CD4-positive, alpha-beta memory T cell (primary cell): Measurements from ENCODE around the gene TMEM184B. TPM values are rescaled to one million over a fixed set of nuclear protein-coding genes. Genes with fewer than 3 reads are reported as not detected.

Experiments used
- CTCF ChIA-PET: fragments of 350-600 bp; sonication (Branson Sonifier 250); formaldehyde crosslinking; loops from one replicate; lab custom pipeline; 2021; ENCODE audit warnings: inconsistent platforms; ENCODE audit not compliant: partially characterized antibody; lab: Charles Lee
- POLR2A ChIA-PET: fragments of 350-600 bp; sonication (Branson Sonifier 250); formaldehyde crosslinking; loops from one replicate; lab custom pipeline; 2021; ENCODE audit not compliant: partially characterized antibody; lab: Charles Lee
- DNase-seq, 5 donors: peaks; one replicate each; pipeline versions ENCODE4 v3.0.0 to v3.0.0-alpha.2; 2020 to 2022; ENCODE audit warnings: mixed read lengths in 1 of 5
- H3K27ac ChIP-seq: one replicate; pipeline ENCODE4 v1.7.0; 2013; ENCODE audit warnings: low read depth, low read length
- H3K27me3 ChIP-seq: 2 replicates; pipeline ENCODE4 v1.7.0; 2013; ENCODE audit warnings: mild to moderate bottlenecking, low read length, moderate library complexity; ENCODE audit not compliant: insufficient read depth
- H3K36me3 ChIP-seq: 2 replicates; pipeline ENCODE4 v1.7.0; 2013; ENCODE audit warnings: mild to moderate bottlenecking, low read length, moderate library complexity; ENCODE audit not compliant: insufficient read depth
- H3K4me1 ChIP-seq: 2 replicates; pipeline ENCODE4 v1.7.0; 2013; ENCODE audit warnings: mild to moderate bottlenecking, low read length, moderate library complexity; ENCODE audit not compliant: insufficient read depth
- H3K4me3 ChIP-seq, 2 donors: one replicate each; pipeline ENCODE4 v1.7.0; 2013; ENCODE audit warnings: low read length in 2 of 2, mild to moderate bottlenecking in 1 of 2
- H3K9me3 ChIP-seq, 2 donors: one replicate each; pipeline ENCODE4 v1.7.0; 2013; ENCODE audit warnings: low read length in 2 of 2, control low read depth in 1 of 2; ENCODE audit not compliant: control insufficient read depth in 1 of 2
- H3K27ac Mint-ChIP-seq, 7 donors: one replicate each; pipeline ENCODE4 v1.8.0; 2020 to 2021; ENCODE audit warnings: mixed read lengths in 7 of 7, mild to moderate bottlenecking in 6 of 7, inconsistent platforms in 3 of 7, moderate library complexity in 3 of 7
- H3K27me3 Mint-ChIP-seq, 2 donors: one replicate each; pipeline ENCODE4 v1.8.0; 2020 to 2021; ENCODE audit warnings: mixed read lengths in 2 of 2
- H3K36me3 Mint-ChIP-seq, 2 donors: one replicate each; pipeline ENCODE4 v1.8.0; 2020 to 2021; ENCODE audit warnings: mixed read lengths in 2 of 2, inconsistent platforms in 1 of 2, mild to moderate bottlenecking in 1 of 2
- H3K4me1 Mint-ChIP-seq, 4 donors: one replicate each; pipeline ENCODE4 v1.8.0; 2020 to 2021; ENCODE audit warnings: mixed read lengths in 4 of 4, mild to moderate bottlenecking in 1 of 4
- H3K4me3 Mint-ChIP-seq, 8 donors: one replicate each; pipeline ENCODE4 v1.8.0; 2020 to 2021; ENCODE audit warnings: mixed read lengths in 8 of 8, mild to moderate bottlenecking in 7 of 8, moderate library complexity in 6 of 8, inconsistent platforms in 3 of 8
- H3K9me3 Mint-ChIP-seq, 8 donors: one replicate each; pipeline ENCODE4 v1.8.0; 2020 to 2021; ENCODE audit warnings: mixed read lengths in 8 of 8, mild to moderate bottlenecking in 5 of 8, inconsistent platforms in 3 of 8, moderate library complexity in 1 of 8
- intact Hi-C: fragments of 100-400 bp; cut with micrococcal nuclease; formaldehyde crosslinking; loops from one replicate; pipeline ENCODE4 v1.15.1; 2023
- polyA plus RNA-seq, 2 donors: library from polyadenylated mRNA; unstranded; fragments of 300-500 nt; fragmentation: Illumina TruSeq; gene quantifications; one replicate each; pipeline ENCODE4 v1.2.3, GENCODE V29; 2021
- total RNA-seq, 2 experiments: library from RNA; stranded (reverse); gene quantifications; one replicate each; pipeline ENCODE4 v1.2.3, GENCODE V29; 2021

TMEM184B gene
- total and polyA plus RNA-seq, 4 experiments from 2014 or later, result 9.0 to 36.6 (median 29.7) TPM

- ChIA-PET CTCF (interaction anchor here (3.2 kb wide), 1 partner anchor 13 kb away, joined by 13 read pairs; no protein-coding TSS in a partner anchor), POLR2A (interaction anchor here (1.6 to 4.3 kb wide), 6 partner anchors 9 to 58 kb away, joined by 4 to 72 read pairs (median 16); partner anchors contain the start of gene PLA2G6)
- H3K9me3 ChIP-seq, result no peaks in the 10 kb centered on the region
- Mint-ChIP-seq H3K27ac (peak overlapping the region; percentile 78 to 96 (median 88)), H3K9me3 (no peaks in the 10 kb centered on the region), H3K4me3 (peak overlapping the region; percentile 87 to 93 (median 90)), H3K36me3 (peaks cover 0 to 7% of the 10 kb centered on the region in 2 donors), H3K4me1 (peaks cover 18 to 47% (median 26%) of the 10 kb centered on the region in 4 donors), H3K27me3 (no peaks in the 10 kb centered on the region)
- no peaks in the 10 kb centered on the region for H3K27me3 ChIP-seq
- H3K27ac ChIP-seq, result peak overlapping the region; percentile 81
- DNase-seq, result peak; percentile 56 to 78 (median 64)
- peak overlapping the region; percentile 80 to 90 for H3K4me3 ChIP-seq
- peaks cover 32% of the 10 kb centered on the region for H3K4me1 ChIP-seq
- intact Hi-C loops, result loop anchor here (1.0 to 5.0 kb wide), 2 partner anchors 12 to 115 kb away; partner anchors contain the start of gene CSNK1E
- H3K36me3 ChIP-seq, result no peaks in the 10 kb centered on the region
Observed at GRCh38 chr22:38202437-38203089, 70.2 kb downstream of the TMEM184B start.

DNA sequence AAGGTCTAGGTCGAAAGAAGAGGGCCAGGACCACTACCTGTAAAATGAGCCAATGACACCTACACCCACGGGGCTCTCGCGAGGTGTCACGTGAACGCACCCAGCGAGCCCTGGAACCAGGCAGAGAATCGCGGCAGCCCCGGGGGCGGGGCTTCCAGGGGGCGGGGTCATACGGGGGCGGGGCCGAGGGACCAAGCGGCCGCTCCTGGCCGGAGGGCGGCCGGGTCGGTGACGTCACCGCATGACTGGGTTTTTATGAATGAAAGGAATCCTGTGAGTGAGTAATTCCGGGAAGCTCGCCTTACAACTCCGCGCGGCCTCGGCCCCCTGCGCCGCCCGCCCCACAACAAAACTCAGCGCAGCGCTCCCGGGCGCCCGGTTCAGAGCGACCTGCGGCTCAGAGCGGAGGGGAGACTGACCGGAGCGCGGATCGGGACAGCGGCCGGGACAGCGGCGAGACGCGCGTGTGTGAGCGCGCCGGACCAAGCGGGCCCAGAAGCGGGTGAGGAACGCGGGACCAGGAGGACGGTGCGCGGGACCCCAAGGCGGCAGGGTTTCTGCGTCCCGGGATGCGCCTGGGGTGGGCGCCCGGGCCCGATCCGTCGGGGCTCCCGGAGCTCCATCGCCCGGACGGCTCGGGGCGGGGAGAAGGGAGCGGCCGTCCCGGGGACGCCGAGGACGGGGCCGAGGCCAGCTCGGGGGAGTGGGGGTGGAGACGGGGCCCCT, 70.9 kb downstream of the TMEM184B start, which contains the start of gene MAFF:
Gene MAFF, plus strand, starts transcription at position 284 of the 726 bp plus-strand sequence. CDS start 11,860 bp downstream, outside the sequence.
- peak within 1 kb of the TSS; percentile 80 to 90 for H3K4me3 ChIP-seq
- ChIA-PET CTCF (interaction anchor here (3.2 kb wide), 1 partner anchor 13 kb away, joined by 13 read pairs; no protein-coding TSS in a partner anchor), POLR2A (interaction anchor here (0.6 to 4.3 kb wide), 8 partner anchors 9 to 65 kb away, joined by 3 to 72 read pairs (median 8); partner anchors contain the start of gene PLA2G6)
- H3K4me1 ChIP-seq, result peaks cover 32% of the 10 kb centered on the region
- Mint-ChIP-seq H3K27ac (peak within 1 kb of the TSS; percentile 90 to 98 (median 97)), H3K27me3 (no peaks in the 10 kb centered on the region), H3K9me3 (no peaks in the 10 kb centered on the region), H3K36me3 (peaks cover 0 to 7% of the 10 kb centered on the region in 2 donors), H3K4me3 (peak within 1 kb of the TSS; percentile 87 to 93 (median 90)), H3K4me1 (peaks cover 18 to 47% (median 26%) of the 10 kb centered on the region in 4 donors)
- peak; percentile 77 to 93 (median 80) for DNase-seq
- no peaks in the 10 kb centered on the region for H3K9me3 ChIP-seq
- no peaks in the 10 kb centered on the region for H3K27me3 ChIP-seq
- peak within 1 kb of the TSS; percentile 81 for H3K27ac ChIP-seq
- intact Hi-C loops, result loop anchor here (1.0 to 5.0 kb wide), 3 partner anchors 12 to 115 kb away; partner anchors contain the start of genes CSNK1E and PLA2G6
- no peaks in the 10 kb centered on the region for H3K36me3 ChIP-seq

GRCh38 chr22:38201371-38201710, 71.5 kb downstream of the TMEM184B start:
- Histone ChIP-seq H3K27ac (peak overlapping the region; percentile 81), H3K27me3 (no peaks in the 10 kb centered on the region), H3K4me1 (peaks cover 32% of the 10 kb centered on the region), H3K36me3 (no peaks in the 10 kb centered on the region), H3K9me3 (no peaks in the 10 kb centered on the region), H3K4me3 (peak overlapping the region in 1 of 2 donors; percentile 80)
- DNase-seq, result no peak
- H3K4me1 Mint-ChIP-seq, result peaks cover 18 to 47% (median 26%) of the 10 kb centered on the region in 4 donors
- H3K27me3 Mint-ChIP-seq, result no peaks in the 10 kb centered on the region
- peaks cover 0 to 7% of the 10 kb centered on the region in 2 donors for H3K36me3 Mint-ChIP-seq
- ChIA-PET POLR2A (interaction anchor here (0.6 to 4.3 kb wide), 8 partner anchors 9 to 66 kb away, joined by 3 to 72 read pairs (median 8); partner anchors contain the start of gene PLA2G6), CTCF (interaction anchor here (3.2 kb wide), 1 partner anchor 14 kb away, joined by 13 read pairs; no protein-coding TSS in a partner anchor)
- H3K4me3 Mint-ChIP-seq, result peak overlapping the region; percentile 79 to 91 (median 86)
- H3K27ac Mint-ChIP-seq, result peak overlapping the region; percentile 90 to 98 (median 97)
- no peaks in the 10 kb centered on the region for H3K9me3 Mint-ChIP-seq
- intact Hi-C loops, result loop anchor here (1.0 to 5.0 kb wide), 2 partner anchors 20 to 116 kb away; partner anchors contain the start of genes CSNK1E and PLA2G6

- H3K4me3 Mint-ChIP-seq, result peak overlapping the region in 2 of 8 donors; percentile 29 to 32
- peaks cover 32% of the 10 kb centered on the region for H3K4me1 ChIP-seq
Observed at GRCh38 chr22:38199826-38200559, 72.8 kb downstream of the TMEM184B start.

GRCh38 chr22:38196791-38197419, 75.9 kb downstream of the TMEM184B start:
- H3K36me3 Mint-ChIP-seq, result peaks cover 0 to 7% of the 10 kb centered on the region in 2 donors
- Histone ChIP-seq H3K4me3 (no peak overlapping the region), H3K36me3 (no peaks in the 10 kb centered on the region), H3K9me3 (no peaks in the 10 kb centered on the region), H3K27ac (no peak overlapping the region), H3K4me1 (peaks cover 11% of the 10 kb centered on the region), H3K27me3 (no peaks in the 10 kb centered on the region)
- no peak overlapping the region for H3K4me3 Mint-ChIP-seq
- ChIA-PET CTCF (no interaction called here), POLR2A (no interaction called here)
- H3K27ac Mint-ChIP-seq, result no peak overlapping the region
- no peaks in the 10 kb centered on the region for H3K27me3 Mint-ChIP-seq
- DNase-seq, result peak in 1 of 5 donors; percentile 13
- intact Hi-C loops, result no loop called here
- H3K4me1 Mint-ChIP-seq, result peaks cover 10 to 17% (median 11%) of the 10 kb centered on the region in 4 donors
- no peaks in the 10 kb centered on the region for H3K9me3 Mint-ChIP-seq

More at GRCh38 chr22:38199826-38200559, 72.8 kb downstream of the TMEM184B start:
- no peaks in the 10 kb centered on the region for H3K27me3 ChIP-seq
- H3K27me3 Mint-ChIP-seq, result no peaks in the 10 kb centered on the region
- peaks cover 0 to 7% of the 10 kb centered on the region in 2 donors for H3K36me3 Mint-ChIP-seq
- peak in 1 of 5 donors; percentile 11 for DNase-seq
- intact Hi-C loops, result loop anchor here (5.0 kb wide), 1 partner anchor 117 kb away; the partner anchor contains the start of gene CSNK1E
- no peaks in the 10 kb centered on the region for H3K9me3 Mint-ChIP-seq
- H3K36me3 ChIP-seq, result no peaks in the 10 kb centered on the region
- peak overlapping the region in 4 of 7 donors; percentile 30 to 97 (median 66) for H3K27ac Mint-ChIP-seq
- POLR2A ChIA-PET, result interaction anchor here (3.0 kb wide), 1 partner anchor 19 kb away, joined by 38 read pairs; the partner anchor contains the start of gene PLA2G6
- no peak overlapping the region for H3K4me3 ChIP-seq
- no peak overlapping the region for H3K27ac ChIP-seq
- H3K4me1 Mint-ChIP-seq, result peaks cover 18 to 43% (median 26%) of the 10 kb centered on the region in 4 donors
- CTCF ChIA-PET, result no interaction called here
- H3K9me3 ChIP-seq, result no peaks in the 10 kb centered on the region

- Histone ChIP-seq H3K27me3 (no peaks in the 10 kb centered on the region), H3K4me1 (no peaks in the 10 kb centered on the region), H3K4me3 (no peak overlapping the region), H3K36me3 (no peaks in the 10 kb centered on the region), H3K27ac (no peak overlapping the region), H3K9me3 (no peaks in the 10 kb centered on the region)
- H3K27me3 Mint-ChIP-seq, result no peaks in the 10 kb centered on the region
- DNase-seq, result no peak
- intact Hi-C loops, result no loop called here
- ChIA-PET CTCF (no interaction called here), POLR2A (no interaction called here)
- H3K36me3 Mint-ChIP-seq, result no peaks in the 10 kb centered on the region
- no peak overlapping the region for H3K4me3 Mint-ChIP-seq
- H3K4me1 Mint-ChIP-seq, result peaks cover 0 to 5% (median under 1%) of the 10 kb centered on the region in 4 donors
- H3K9me3 Mint-ChIP-seq, result peaks cover 0 to 1% (median 0%) of the 10 kb centered on the region in 8 donors
- H3K27ac Mint-ChIP-seq, result no peak overlapping the region
Observed at GRCh38 chr22:38193580-38193979, 79.2 kb downstream of the TMEM184B start.
